ENCODE measurements around the gene EIF3D. TPM values are rescaled to one million over a fixed set of nuclear protein-coding genes. Genes with fewer than 3 reads are reported as not detected.
"Not testable (repeated sequence)": the region's sequence is repeated elsewhere in the genome, so short reads cannot be mapped to it uniquely, and the experiment has no call there.

Gene EIF3D
- total RNA-seq, 2 donors from 2014 or later, result 136 to 177 TPM

- peaks cover 11% of the 10 kb centered on the region for H3K4me1 ChIP-seq
- peaks cover 30 to 73% of the 10 kb centered on the region in 2 donors for H3K36me3 ChIP-seq (replicated peaks in 1 of 2; ENCODE audit: insufficient read depth in 1 of 2, low read depth in 2 of 2)
- 84 to 93% methylated on average over 6 of the region's 6 CpGs for WGBS, 2 donors
- no peak overlapping the region for H3K4me3 ChIP-seq
- no peaks in the 10 kb centered on the region for H3K9me3 ChIP-seq
- no peak for TF ChIP-seq CTCF (IDR thresholded peaks at IDR 0.05)
- TF ChIP-seq POLR2A (IDR thresholded peaks at IDR 0.05), result no peak
- no peak overlapping the region for H3K27ac ChIP-seq
- ATAC-seq, result no peak
- intact Hi-C loops (cut with DNase I), result no loop called here
- no peaks in the 10 kb centered on the region for H3K27me3 ChIP-seq
- DNase-seq, result no peak
Measured at GRCh38 chr22:36522662-36523061, 6.3 kb downstream of the EIF3D start.

- peaks cover 27 to 92% of the 10 kb centered on the region in 2 donors for H3K36me3 ChIP-seq (replicated peaks in 1 of 2; ENCODE audit: insufficient read depth in 1 of 2, low read depth in 2 of 2)
Measured at GRCh38 chr22:36520423-36520822, 8.5 kb downstream of the EIF3D start.

GRCh38 chr22:36519906-36520305 lies 9.1 kb downstream of the EIF3D start:
- H3K4me3 ChIP-seq; H3K9me3 ChIP-seq; intact Hi-C loops (cut with DNase I); DNase-seq; ATAC-seq; H3K4me1 ChIP-seq; H3K27me3 ChIP-seq: not testable (repeated sequence)
- Histone ChIP-seq H3K36me3 (replicated peaks in 1 of 2; ENCODE audit: insufficient read depth in 1 of 2, low read depth in 2 of 2) (peaks cover 23 to 96% of the 10 kb centered on the region in 2 donors), H3K27ac (peak overlapping the region in 1 of 4 donors; percentile 12)
- 81 to 92% methylated on average over 2 of the region's 2 CpGs for WGBS, 2 donors

More at GRCh38 chr22:36520423-36520822, 8.5 kb downstream of the EIF3D start:
- Histone ChIP-seq H3K27me3 (no peaks in the 10 kb centered on the region), H3K4me3 (no peak overlapping the region), H3K4me1 (no peaks in the 10 kb centered on the region), H3K9me3 (no peaks in the 10 kb centered on the region), H3K27ac (peak overlapping the region in 1 of 4 donors; percentile 12)
- intact Hi-C loops (cut with DNase I), result no loop called here
- no peak for DNase-seq
- no peak for TF ChIP-seq CTCF (IDR thresholded peaks at IDR 0.05)
- TF ChIP-seq POLR2A (IDR thresholded peaks at IDR 0.05), result no peak
- ATAC-seq, result no peak
- 74 to 90% methylated on average over 3 of the region's 3 CpGs for WGBS, 2 donors

- no peak overlapping the region for H3K27ac ChIP-seq
- 93 to 94% methylated on average over 1 of the region's 1 CpG for WGBS, 2 donors
- intact Hi-C loops (cut with DNase I), result no loop called here
- no peaks in the 10 kb centered on the region for H3K27me3 ChIP-seq
- ATAC-seq (no peak), DNase-seq (no peak)
- no peak for TF ChIP-seq POLR2A (IDR thresholded peaks at IDR 0.05)
- H3K36me3 ChIP-seq (replicated peaks in 1 of 2; ENCODE audit: insufficient read depth in 1 of 2, low read depth in 2 of 2), result peaks cover 42 to 83% of the 10 kb centered on the region in 2 donors
- H3K4me1 ChIP-seq, result no peaks in the 10 kb centered on the region
- no peak overlapping the region for H3K4me3 ChIP-seq
- H3K9me3 ChIP-seq, result no peaks in the 10 kb centered on the region
Measured at GRCh38 chr22:36514766-36515165, 14.2 kb downstream of the EIF3D start.

GRCh38 chr22:36512991-36513390 lies 16.0 kb downstream of the EIF3D start:
- Histone ChIP-seq H3K9me3 (no peaks in the 10 kb centered on the region), H3K4me3 (no peak overlapping the region), H3K36me3 (replicated peaks in 1 of 2; ENCODE audit: insufficient read depth in 1 of 2, low read depth in 2 of 2) (peaks cover 28 to 66% of the 10 kb centered on the region in 2 donors), H3K27me3 (no peaks in the 10 kb centered on the region), H3K4me1 (no peaks in the 10 kb centered on the region), H3K27ac (no peak overlapping the region)
- WGBS, 2 donors, result 77 to 86% methylated on average over 4 of the region's 4 CpGs
- intact Hi-C loops (cut with DNase I), result no loop called here
- DNase-seq, result no peak
- no peak for ATAC-seq
- TF ChIP-seq POLR2A (IDR thresholded peaks at IDR 0.05), result no peak
- no peak for TF ChIP-seq CTCF (IDR thresholded peaks at IDR 0.05)

DNA sequence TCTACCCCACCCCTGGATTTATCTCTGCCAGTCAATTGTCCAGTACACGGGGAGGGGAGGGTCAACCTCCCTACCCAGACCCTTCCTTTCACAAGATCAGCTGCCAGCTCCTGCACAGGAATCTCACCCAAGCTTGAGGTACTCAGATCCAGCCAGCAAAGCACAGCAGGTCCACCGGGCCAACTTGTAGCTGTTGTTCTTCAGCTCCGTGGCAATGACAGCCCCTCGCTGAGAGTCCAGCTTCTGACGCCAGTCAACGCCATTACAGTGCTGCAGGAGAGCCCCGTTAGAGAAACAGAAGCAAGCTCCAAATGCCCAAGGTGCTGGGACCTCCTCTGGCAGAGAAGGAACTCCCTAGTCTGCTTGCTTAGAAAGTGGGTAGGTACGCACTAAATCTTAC lies 16.6 kb downstream of the EIF3D start:
- Histone ChIP-seq H3K27me3 (no peaks in the 10 kb centered on the region), H3K4me3 (no peak overlapping the region), H3K9me3 (no peaks in the 10 kb centered on the region), H3K27ac (no peak overlapping the region), H3K4me1 (peaks cover 3% of the 10 kb centered on the region), H3K36me3 (replicated peaks in 1 of 2; ENCODE audit: insufficient read depth in 1 of 2, low read depth in 2 of 2) (peaks cover 28 to 59% of the 10 kb centered on the region in 2 donors)
- no peak for TF ChIP-seq CTCF (IDR thresholded peaks at IDR 0.05)
- no peak for TF ChIP-seq POLR2A (IDR thresholded peaks at IDR 0.05)
- 90 to 97% methylated on average over 2 to 8 of the region's 8 CpGs for WGBS, 2 donors
- ATAC-seq (no peak), DNase-seq (no peak)
- intact Hi-C loops (cut with DNase I), result no loop called here
